Left colon (tissue), 2 donors: Measurements from ENCODE around the gene ARHGEF7. TPM values are rescaled to one million over a fixed set of nuclear protein-coding genes. Genes with fewer than 3 reads are reported as not detected.

Experiments
- ATAC-seq: fragments of 200-7000 bp; cut with Tn5 transposase; one replicate; pipeline ENCODE4 v1.9.1; 2020; ENCODE audit warnings: mild to moderate bottlenecking, moderate library complexity
- DNase-seq, 2 donors: peaks; one replicate each; pipeline ENCODE4 v3.0.0-alpha.2; 2020
- intact Hi-C, 2 donors: fragments of 100-400 bp; cut with DNase I in 1 of 2; cut with micrococcal nuclease in 1 of 2; formaldehyde crosslinking; loops; one replicate each; pipeline versions ENCODE4 v1.11.2 to v1.14.0; 2022; cut with DNase I, micrococcal nuclease
- total RNA-seq, 2 donors: library from RNA; stranded (reverse); fragmentation: NEBNext Ultra II Directional; extraction: Animal tissue kit (Norgen Biotek cat#: 25700); gene quantifications; one replicate each; pipeline ENCODE4 v1.2.1, GENCODE V29; 2021
- donor health status: DM: no; HTN: no; CAD: no.
- donor health status: DM: yes; HTN: yes; CAD: no.

The ARHGEF7 gene
- total RNA-seq, 2 donors from 2014 or later: 53.0 to 53.5 TPM

- intact Hi-C loops: loop anchor here in 1 of 2 donors (10.0 kb wide), 1 partner anchor 55 kb away; no protein-coding TSS in a partner anchor
- DNase-seq: no peak
- ATAC-seq: no peak
Observed at GRCh38 chr13:111209613-111210012, 94.5 kb downstream of the ARHGEF7 start.

- DNase-seq: no peak
- no peak for ATAC-seq
- intact Hi-C loops: loop anchor here in 1 of 2 donors (10.0 kb wide), 1 partner anchor 55 kb away; no protein-coding TSS in a partner anchor
Observed at GRCh38 chr13:111210091-111210490, 95.0 kb downstream of the ARHGEF7 start.

GRCh38 chr13:111210544-111211469, 95.7 kb downstream of the ARHGEF7 start:
- no peak for ATAC-seq

GRCh38 chr13:111211789-111212516, 96.8 kb downstream of the ARHGEF7 start:
- intact Hi-C loops: loop anchor here in 1 of 2 donors (10.0 kb wide), 1 partner anchor 57 kb away; no protein-coding TSS in a partner anchor
- DNase-seq: no peak
- no peak for ATAC-seq

More at GRCh38 chr13:111210544-111211469, 95.7 kb downstream of the ARHGEF7 start:
- DNase-seq: no peak
- intact Hi-C loops: loop anchor here in 1 of 2 donors (10.0 kb wide), 1 partner anchor 56 kb away; no protein-coding TSS in a partner anchor

- no peak for DNase-seq
- ATAC-seq: no peak
- intact Hi-C loops: loop anchor here in 1 of 2 donors (10.0 kb wide), 1 partner anchor 58 kb away; no protein-coding TSS in a partner anchor
Observed at GRCh38 chr13:111212517-111212873, 97.4 kb downstream of the ARHGEF7 start.

GRCh38 chr13:111213964-111214726, 99.0 kb downstream of the ARHGEF7 start:
- intact Hi-C loops: loop anchor here in 1 of 2 donors (10.0 kb wide), 1 partner anchor 59 kb away; no protein-coding TSS in a partner anchor
- no peak for ATAC-seq
- no peak for DNase-seq

- intact Hi-C loops: loop anchor here in 1 of 2 donors (10.0 kb wide), 1 partner anchor 61 kb away; no protein-coding TSS in a partner anchor
- DNase-seq (no peak), ATAC-seq (no peak)
Observed at GRCh38 chr13:111215081-111216047, 100.3 kb downstream of the ARHGEF7 start.

GRCh38 chr13:111216166-111216960, 101.3 kb downstream of the ARHGEF7 start:
- intact Hi-C loops: loop anchor here in 1 of 2 donors (10.0 kb wide), 1 partner anchor 62 kb away; no protein-coding TSS in a partner anchor
- DNase-seq: peak in 1 of 2 donors; percentile 44
- ATAC-seq: peak; percentile 76

- ATAC-seq: no peak
- no peak for DNase-seq
- intact Hi-C loops: loop anchor here in 1 of 2 donors (10.0 kb wide), 1 partner anchor 63 kb away; no protein-coding TSS in a partner anchor
Observed at GRCh38 chr13:111217641-111218040, 102.5 kb downstream of the ARHGEF7 start.

GRCh38 chr13:111219280-111219679, 104.2 kb downstream of the ARHGEF7 start:
- intact Hi-C loops: loop anchor here in 1 of 2 donors (10.0 kb wide), 1 partner anchor 64 kb away; no protein-coding TSS in a partner anchor
- DNase-seq (no peak), ATAC-seq (no peak)

GRCh38 chr13:111219950-111220349, 104.8 kb downstream of the ARHGEF7 start:
- intact Hi-C loops: loop anchor here in 1 of 2 donors (10.0 kb wide), 2 partner anchors 65 to 155 kb away; no protein-coding TSS in a partner anchor
- DNase-seq (no peak), ATAC-seq (no peak)

- intact Hi-C loops: loop anchor here in 1 of 2 donors (10.0 kb wide), 1 partner anchor 160 kb away; no protein-coding TSS in a partner anchor
- ATAC-seq (no peak), DNase-seq (no peak)
Observed at GRCh38 chr13:111225166-111225565, 110.1 kb downstream of the ARHGEF7 start.

- intact Hi-C loops: loop anchor here in 1 of 2 donors (10.0 kb wide), 1 partner anchor 161 kb away; no protein-coding TSS in a partner anchor
- ATAC-seq (no peak), DNase-seq (no peak)
Observed at GRCh38 chr13:111225810-111226546, 110.9 kb downstream of the ARHGEF7 start.

- DNase-seq (no peak), ATAC-seq (no peak)
- intact Hi-C loops: loop anchor here in 1 of 2 donors (10.0 kb wide), 1 partner anchor 163 kb away; no protein-coding TSS in a partner anchor
Observed at GRCh38 chr13:111227405-111227804, 112.3 kb downstream of the ARHGEF7 start.
